Dendritic cell treated with granulocyte-macrophage colony-stimulating factor and Interleukin-4, amounts not matched to agents 40 ng/mL and 50 ng/mL, for 4 days (primary cell): ENCODE data around the gene COLEC12.

Experiments used
- H3K27ac Mint-ChIP-seq: one replicate; pipeline ENCODE4 v1.8.0; 2022; ENCODE audit warnings: mild to moderate bottlenecking, mixed read lengths
- H3K27me3 Mint-ChIP-seq: one replicate; pipeline ENCODE4 v1.8.0; 2022; ENCODE audit warnings: mild to moderate bottlenecking, mixed read lengths
- H3K36me3 Mint-ChIP-seq: one replicate; pipeline ENCODE4 v1.8.0; 2022; ENCODE audit warnings: low read depth, mixed read lengths
- H3K4me1 Mint-ChIP-seq: one replicate; pipeline ENCODE4 v1.8.0; 2022; ENCODE audit warnings: low read depth, mixed read lengths
- H3K4me3 Mint-ChIP-seq: one replicate; pipeline ENCODE4 v1.8.0; 2022; ENCODE audit warnings: mild to moderate bottlenecking, moderate library complexity, mixed read lengths
- H3K9me3 Mint-ChIP-seq: one replicate; pipeline ENCODE4 v1.8.0; 2022; ENCODE audit warnings: mixed read lengths
- intact Hi-C: fragments of 100-400 bp; cut with micrococcal nuclease; formaldehyde crosslinking; loops from one replicate; pipeline ENCODE4 v1.15.0; 2022

The COLEC12 gene

GRCh38 chr18:457140-457519 is 43.4 kb downstream of the COLEC12 start:
- Mint-ChIP-seq H3K4me3 (no peak overlapping the region), H3K4me1 (peaks cover 56% of the 10 kb centered on the region), H3K27ac (peak overlapping the region; percentile 58), H3K9me3 (peaks cover 9% of the 10 kb centered on the region), H3K27me3 (peaks cover 6% of the 10 kb centered on the region), H3K36me3 (no peaks in the 10 kb centered on the region)
- intact Hi-C loops: no loop called here

- Mint-ChIP-seq H3K27ac (peak overlapping the region; percentile 58), H3K4me1 (peaks cover 56% of the 10 kb centered on the region), H3K27me3 (peaks cover 6% of the 10 kb centered on the region), H3K36me3 (peaks cover under 1% of the 10 kb centered on the region), H3K4me3 (no peak overlapping the region), H3K9me3 (peaks cover 9% of the 10 kb centered on the region)
- intact Hi-C loops: no loop called here
These were observed 44.0 kb downstream of the COLEC12 start for GRCh38 chr18:456361-457139.

- peaks cover 15% of the 10 kb centered on the region for H3K9me3 Mint-ChIP-seq
- H3K27ac Mint-ChIP-seq: peak overlapping the region; percentile 67
- intact Hi-C loops: no loop called here
- peaks cover 52% of the 10 kb centered on the region for H3K4me1 Mint-ChIP-seq
- H3K4me3 Mint-ChIP-seq: no peak overlapping the region
- peaks cover 2% of the 10 kb centered on the region for H3K27me3 Mint-ChIP-seq
- peaks cover 11% of the 10 kb centered on the region for H3K36me3 Mint-ChIP-seq
These were observed 47.1 kb downstream of the COLEC12 start for GRCh38 chr18:453400-453799.

GRCh38 chr18:452816-453215 is 47.7 kb downstream of the COLEC12 start:
- Mint-ChIP-seq H3K27ac (peak overlapping the region; percentile 67), H3K27me3 (peaks cover 2% of the 10 kb centered on the region), H3K36me3 (peaks cover 11% of the 10 kb centered on the region), H3K9me3 (peaks cover 14% of the 10 kb centered on the region), H3K4me1 (peaks cover 49% of the 10 kb centered on the region), H3K4me3 (peak overlapping the region; percentile 17)
- intact Hi-C loops: no loop called here

- Mint-ChIP-seq H3K27me3 (no peaks in the 10 kb centered on the region), H3K4me1 (peaks cover 34% of the 10 kb centered on the region), H3K4me3 (no peak overlapping the region), H3K36me3 (peaks cover 11% of the 10 kb centered on the region), H3K27ac (no peak overlapping the region), H3K9me3 (peaks cover 14% of the 10 kb centered on the region)
- intact Hi-C loops: no loop called here
These were observed 51.1 kb downstream of the COLEC12 start for GRCh38 chr18:449374-449773.

GRCh38 chr18:448116-448790 is 52.2 kb downstream of the COLEC12 start:
- H3K27ac Mint-ChIP-seq: no peak overlapping the region

GRCh38 chr18:446941-447560 is 53.5 kb downstream of the COLEC12 start:
- peaks cover 11% of the 10 kb centered on the region for H3K36me3 Mint-ChIP-seq
- H3K27me3 Mint-ChIP-seq: no peaks in the 10 kb centered on the region
- intact Hi-C loops: no loop called here
- H3K4me3 Mint-ChIP-seq: no peak overlapping the region
- peaks cover 26% of the 10 kb centered on the region for H3K9me3 Mint-ChIP-seq
- peak overlapping the region; percentile 43 for H3K27ac Mint-ChIP-seq
- peaks cover 12% of the 10 kb centered on the region for H3K4me1 Mint-ChIP-seq

More at GRCh38 chr18:448116-448790, 52.2 kb downstream of the COLEC12 start:
- intact Hi-C loops: no loop called here
- Mint-ChIP-seq H3K4me3 (no peak overlapping the region), H3K36me3 (peaks cover 11% of the 10 kb centered on the region), H3K4me1 (peaks cover 22% of the 10 kb centered on the region), H3K9me3 (peaks cover 23% of the 10 kb centered on the region), H3K27me3 (no peaks in the 10 kb centered on the region)

- peaks cover 11% of the 10 kb centered on the region for H3K9me3 Mint-ChIP-seq
- intact Hi-C loops: no loop called here
- H3K4me3 Mint-ChIP-seq: no peak overlapping the region
- no peak overlapping the region for H3K27ac Mint-ChIP-seq
- H3K4me1 Mint-ChIP-seq: peaks cover 14% of the 10 kb centered on the region
- no peaks in the 10 kb centered on the region for H3K27me3 Mint-ChIP-seq
- no peaks in the 10 kb centered on the region for H3K36me3 Mint-ChIP-seq
These were observed 55.4 kb downstream of the COLEC12 start for GRCh38 chr18:445055-445454.

- no peak overlapping the region for H3K4me3 Mint-ChIP-seq
- intact Hi-C loops: no loop called here
- no peaks in the 10 kb centered on the region for H3K36me3 Mint-ChIP-seq
- no peaks in the 10 kb centered on the region for H3K27me3 Mint-ChIP-seq
- peaks cover 6% of the 10 kb centered on the region for H3K9me3 Mint-ChIP-seq
- peak overlapping the region; percentile 57 for H3K27ac Mint-ChIP-seq
- H3K4me1 Mint-ChIP-seq: peaks cover 29% of the 10 kb centered on the region
These were observed 61.9 kb downstream of the COLEC12 start for GRCh38 chr18:438571-438970.

GRCh38 chr18:435940-436339 is 64.6 kb downstream of the COLEC12 start:
- intact Hi-C loops: no loop called here
- Mint-ChIP-seq H3K4me3 (no peak overlapping the region), H3K27me3 (no peaks in the 10 kb centered on the region), H3K4me1 (peaks cover 42% of the 10 kb centered on the region), H3K27ac (no peak overlapping the region), H3K36me3 (no peaks in the 10 kb centered on the region), H3K9me3 (no peaks in the 10 kb centered on the region)

- Mint-ChIP-seq H3K36me3 (no peaks in the 10 kb centered on the region), H3K4me1 (peaks cover 35% of the 10 kb centered on the region), H3K4me3 (no peak overlapping the region), H3K27ac (no peak overlapping the region), H3K9me3 (no peaks in the 10 kb centered on the region), H3K27me3 (no peaks in the 10 kb centered on the region)
- intact Hi-C loops: no loop called here
These were observed 66.1 kb downstream of the COLEC12 start for GRCh38 chr18:434410-434809.

GRCh38 chr18:433960-434359 is 66.5 kb downstream of the COLEC12 start:
- Mint-ChIP-seq H3K36me3 (no peaks in the 10 kb centered on the region), H3K4me1 (peaks cover 31% of the 10 kb centered on the region), H3K9me3 (no peaks in the 10 kb centered on the region), H3K27ac (no peak overlapping the region), H3K27me3 (no peaks in the 10 kb centered on the region), H3K4me3 (no peak overlapping the region)
- intact Hi-C loops: no loop called here

- Mint-ChIP-seq H3K9me3 (no peaks in the 10 kb centered on the region), H3K27ac (no peak overlapping the region), H3K27me3 (no peaks in the 10 kb centered on the region), H3K4me1 (peaks cover 25% of the 10 kb centered on the region), H3K4me3 (no peak overlapping the region), H3K36me3 (no peaks in the 10 kb centered on the region)
- intact Hi-C loops: no loop called here
These were observed 67.2 kb downstream of the COLEC12 start for GRCh38 chr18:433298-433697.

- Mint-ChIP-seq H3K27me3 (no peaks in the 10 kb centered on the region), H3K9me3 (no peaks in the 10 kb centered on the region), H3K4me1 (peaks cover 25% of the 10 kb centered on the region), H3K27ac (no peak overlapping the region), H3K4me3 (no peak overlapping the region), H3K36me3 (no peaks in the 10 kb centered on the region)
- intact Hi-C loops: no loop called here
These were observed 67.7 kb downstream of the COLEC12 start for GRCh38 chr18:432791-433190.
